Smooth muscle cell (in vitro differentiated cells): ENCODE data around the gene SUSD6. TPM values are rescaled to one million over a fixed set of nuclear protein-coding genes. Genes with fewer than 3 reads are reported as not detected.
"Not testable (repeated sequence)": the region's sequence is repeated elsewhere in the genome, so short reads cannot be mapped to it uniquely, and the experiment has no call there.

Experiments
- DNase-seq: peaks from one replicate; lab custom pipeline; 2025; ENCODE audit not compliant: unreplicated experiment; lab: John Stamatoyannopoulos, UW
- H2AFZ ChIP-seq: fragments of 200-600 bp; sonication (generic); 2 replicates; pipeline ENCODE4 v1.6.0; 2016; ENCODE audit warnings: antibody characterized with exemption, low read depth, mild to moderate bottlenecking
- H3F3A ChIP-seq: fragments of 200-600 bp; sonication (generic); 2 replicates; pipeline ENCODE4 v1.6.0; 2017; ENCODE audit warnings: antibody characterized with exemption, low read depth
- H3K27ac ChIP-seq: fragments of 200-600 bp; sonication (generic); 2 replicates; pipeline ENCODE4 v1.5.1; 2016; ENCODE audit warnings: low read depth, mild to moderate bottlenecking
- H3K27me3 ChIP-seq: fragments of 200-600 bp; sonication (generic); 2 replicates; pipeline ENCODE4 v1.6.1; 2016; ENCODE audit warnings: low read depth, mild to moderate bottlenecking
- H3K36me3 ChIP-seq: fragments of 200-600 bp; sonication (generic); 2 replicates; pipeline ENCODE4 v1.5.1; 2016; ENCODE audit warnings: low read depth
- H3K4me1 ChIP-seq: fragments of 200-600 bp; sonication (generic); 2 replicates; pipeline ENCODE4 v1.5.1; 2016; ENCODE audit warnings: low read depth
- H3K4me2 ChIP-seq: fragments of 200-600 bp; sonication (generic); 2 replicates; pipeline ENCODE4 v1.6.0; 2016; ENCODE audit warnings: mild to moderate bottlenecking
- H3K4me3 ChIP-seq: fragments of 200-600 bp; sonication (generic); 2 replicates; pipeline ENCODE4 v1.5.1; 2016; ENCODE audit warnings: mild to moderate bottlenecking
- H3K79me2 ChIP-seq: fragments of 200-600 bp; sonication (generic); 2 replicates; pipeline ENCODE4 v1.6.0; 2016; ENCODE audit warnings: low read depth, mild to moderate bottlenecking
- H3K9ac ChIP-seq: fragments of 200-600 bp; sonication (generic); 2 replicates; pipeline ENCODE4 v1.6.0; 2016; ENCODE audit warnings: low read depth
- H3K9me3 ChIP-seq: fragments of 200-600 bp; sonication (generic); replicated peaks from 2 replicates; pipeline ENCODE4 v1.5.1; 2016; ENCODE audit warnings: low read depth
- H4K20me1 ChIP-seq: fragments of 200-600 bp; sonication (generic); 2 replicates; pipeline ENCODE4 v1.6.0; 2016; ENCODE audit warnings: low read depth
- WGBS: methylation state at CpG from one replicate; pipeline ENCODE4 v1.1.7; 2016; ENCODE audit warnings: low lambda C conversion rate; 5-methylcytosine and 5-hydroxymethylcytosine counted together
- polyA plus RNA-seq: library from polyadenylated mRNA; unstranded; fragments of >200 nt; fragmentation: Nextera tagmentation; extraction: Ambion mirVana; gene quantifications from 2 replicates; pipeline ENCODE4 v1.2.1, GENCODE V29; 2016
- total RNA-seq: library from RNA; depleted of rRNA; stranded (reverse); fragments of >200 nt; gene quantifications from 2 replicates; pipeline ENCODE4 v1.2.3, GENCODE V29; 2014
- TF ChIP-seq, protein P1 (sequence below): fragments of 200-600 bp; sonication (generic); IDR thresholded peaks from 2 replicates; pipeline ENCODE4 v1.5.1; 2017; ENCODE audit warnings: borderline replicate concordance, mild to moderate bottlenecking, antibody characterized with exemption; ENCODE audit not compliant: insufficient read depth, poor library complexity, severe bottlenecking

The SUSD6 gene
- total and polyA plus RNA-seq, 2 experiments from 2014 or later, result 15.8 to 25.9 TPM

DNA sequence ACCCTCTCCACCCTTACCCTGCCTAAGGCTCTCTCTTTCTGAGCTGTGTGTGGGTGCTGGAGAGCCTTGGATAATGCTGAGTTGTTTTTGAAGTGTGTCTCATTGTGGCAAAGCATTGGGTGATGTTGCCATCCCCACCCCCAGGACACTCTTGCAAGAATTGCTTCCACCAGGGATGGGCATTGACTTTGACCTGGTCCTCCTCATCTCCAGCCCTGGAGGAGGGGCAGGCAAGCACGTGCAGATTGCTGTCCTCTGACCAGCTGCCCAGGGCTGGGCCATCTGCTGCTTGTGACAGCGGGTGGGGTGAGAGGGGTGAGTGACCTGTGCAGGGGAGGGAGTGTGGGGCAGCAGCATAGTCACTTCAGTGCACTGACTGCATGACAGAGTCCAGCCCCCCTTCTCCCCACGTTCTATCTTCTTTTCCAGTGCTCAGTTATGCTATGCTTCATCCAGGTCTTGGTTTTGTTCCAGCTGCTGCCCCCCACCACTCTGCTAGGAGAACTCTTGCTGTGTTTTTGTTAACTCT is 26.2 kb downstream of the SUSD6 start:
- H3K36me3 ChIP-seq, result no peaks in the 10 kb centered on the region
- TF ChIP-seq, protein P1, sequence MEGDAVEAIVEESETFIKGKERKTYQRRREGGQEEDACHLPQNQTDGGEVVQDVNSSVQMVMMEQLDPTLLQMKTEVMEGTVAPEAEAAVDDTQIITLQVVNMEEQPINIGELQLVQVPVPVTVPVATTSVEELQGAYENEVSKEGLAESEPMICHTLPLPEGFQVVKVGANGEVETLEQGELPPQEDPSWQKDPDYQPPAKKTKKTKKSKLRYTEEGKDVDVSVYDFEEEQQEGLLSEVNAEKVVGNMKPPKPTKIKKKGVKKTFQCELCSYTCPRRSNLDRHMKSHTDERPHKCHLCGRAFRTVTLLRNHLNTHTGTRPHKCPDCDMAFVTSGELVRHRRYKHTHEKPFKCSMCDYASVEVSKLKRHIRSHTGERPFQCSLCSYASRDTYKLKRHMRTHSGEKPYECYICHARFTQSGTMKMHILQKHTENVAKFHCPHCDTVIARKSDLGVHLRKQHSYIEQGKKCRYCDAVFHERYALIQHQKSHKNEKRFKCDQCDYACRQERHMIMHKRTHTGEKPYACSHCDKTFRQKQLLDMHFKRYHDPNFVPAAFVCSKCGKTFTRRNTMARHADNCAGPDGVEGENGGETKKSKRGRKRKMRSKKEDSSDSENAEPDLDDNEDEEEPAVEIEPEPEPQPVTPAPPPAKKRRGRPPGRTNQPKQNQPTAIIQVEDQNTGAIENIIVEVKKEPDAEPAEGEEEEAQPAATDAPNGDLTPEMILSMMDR, result no peak
- no peak overlapping the region for H3K9ac ChIP-seq
- H2AFZ ChIP-seq, result no peak overlapping the region
- H3K4me1 ChIP-seq, result peaks cover 54% of the 10 kb centered on the region
- H3K4me3 ChIP-seq, result no peak overlapping the region
- peak overlapping the region; percentile 40 for H3K4me2 ChIP-seq
- DNase-seq, result no peak
- peaks cover 72% of the 10 kb centered on the region for H4K20me1 ChIP-seq
- no peaks in the 10 kb centered on the region for H3K27me3 ChIP-seq
- WGBS, result 20% methylated on average over 3 of the region's 3 CpGs
- H3F3A ChIP-seq, result no peaks in the 10 kb centered on the region
- no peaks in the 10 kb centered on the region for H3K9me3 ChIP-seq
- peak overlapping the region; percentile 45 for H3K27ac ChIP-seq
- H3K79me2 ChIP-seq, result peaks cover 97% of the 10 kb centered on the region

DNA sequence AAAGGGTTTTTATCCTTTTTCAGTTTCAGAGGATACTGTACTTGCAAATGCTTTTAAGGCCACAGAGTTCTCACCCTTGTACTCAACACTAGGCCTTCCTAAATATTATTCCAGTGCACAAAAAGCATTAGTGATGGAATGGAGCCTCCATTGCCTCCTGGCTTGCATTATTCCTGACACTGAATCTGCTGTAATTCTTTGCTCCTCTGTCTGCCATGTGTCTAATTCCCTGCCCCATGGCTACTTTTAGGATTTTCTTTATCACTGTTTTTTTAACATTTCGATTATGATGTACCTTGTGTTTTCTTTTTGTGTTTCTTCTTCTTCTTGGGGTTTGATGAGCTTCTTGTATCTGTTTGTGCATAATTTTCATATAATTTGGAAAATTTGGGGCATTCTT is 29.5 kb downstream of the SUSD6 start:
- H3K27ac ChIP-seq, result no peak overlapping the region
- H3K4me2 ChIP-seq, result no peak overlapping the region
- H3K27me3 ChIP-seq, result no peaks in the 10 kb centered on the region
- 100% methylated on average over 1 of the region's 1 CpG for WGBS
- TF ChIP-seq, protein P1, result no peak
- H3K4me1 ChIP-seq, result peaks cover 26% of the 10 kb centered on the region
- peaks cover 54% of the 10 kb centered on the region for H4K20me1 ChIP-seq
- no peaks in the 10 kb centered on the region for H3K36me3 ChIP-seq
- no peaks in the 10 kb centered on the region for H3K9me3 ChIP-seq
- H2AFZ ChIP-seq, result no peak overlapping the region
- DNase-seq, result no peak
- H3K79me2 ChIP-seq, result peaks cover 97% of the 10 kb centered on the region
- H3K9ac ChIP-seq, result no peak overlapping the region
- no peak overlapping the region for H3K4me3 ChIP-seq
- no peaks in the 10 kb centered on the region for H3F3A ChIP-seq

DNA sequence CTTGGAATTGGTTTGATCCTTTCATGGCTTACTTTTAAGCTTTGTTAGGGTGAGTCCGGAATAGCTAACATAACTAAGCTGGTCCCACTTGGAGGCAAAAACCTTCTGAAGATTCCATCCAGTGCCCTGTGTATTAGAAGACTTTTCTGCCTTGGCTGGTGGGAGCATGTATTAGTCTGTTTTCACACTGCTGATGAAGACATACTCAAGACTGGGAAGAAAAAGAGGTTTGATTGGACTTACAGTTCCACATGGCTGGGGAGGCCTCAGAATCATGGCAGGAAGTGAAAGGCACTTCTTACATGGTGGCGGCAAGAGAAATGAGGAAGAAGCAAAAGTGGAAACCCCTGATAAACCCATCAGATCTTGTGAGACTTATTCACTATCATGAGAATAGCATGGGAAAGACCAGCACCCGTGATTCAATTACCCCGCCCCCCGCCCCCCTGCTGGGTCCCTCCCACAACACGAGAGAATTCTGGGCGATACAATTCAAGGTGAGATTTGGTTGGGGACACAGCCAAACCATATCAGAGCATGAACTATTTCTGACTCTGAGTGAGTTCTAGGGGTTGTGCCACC is 30.9 kb downstream of the SUSD6 start:
- not testable (repeated sequence) for H3K9ac ChIP-seq, H3K4me3 ChIP-seq, H3K4me2 ChIP-seq, DNase-seq, H3K36me3 ChIP-seq, H2AFZ ChIP-seq, H3K9me3 ChIP-seq, H3K27ac ChIP-seq, H3F3A ChIP-seq, H3K27me3 ChIP-seq
- Histone ChIP-seq H3K4me1 (peaks cover 21% of the 10 kb centered on the region), H3K79me2 (peaks cover 97% of the 10 kb centered on the region), H4K20me1 (peaks cover 40% of the 10 kb centered on the region)
- WGBS, result 97% methylated on average over 7 of the region's 7 CpGs

DNA sequence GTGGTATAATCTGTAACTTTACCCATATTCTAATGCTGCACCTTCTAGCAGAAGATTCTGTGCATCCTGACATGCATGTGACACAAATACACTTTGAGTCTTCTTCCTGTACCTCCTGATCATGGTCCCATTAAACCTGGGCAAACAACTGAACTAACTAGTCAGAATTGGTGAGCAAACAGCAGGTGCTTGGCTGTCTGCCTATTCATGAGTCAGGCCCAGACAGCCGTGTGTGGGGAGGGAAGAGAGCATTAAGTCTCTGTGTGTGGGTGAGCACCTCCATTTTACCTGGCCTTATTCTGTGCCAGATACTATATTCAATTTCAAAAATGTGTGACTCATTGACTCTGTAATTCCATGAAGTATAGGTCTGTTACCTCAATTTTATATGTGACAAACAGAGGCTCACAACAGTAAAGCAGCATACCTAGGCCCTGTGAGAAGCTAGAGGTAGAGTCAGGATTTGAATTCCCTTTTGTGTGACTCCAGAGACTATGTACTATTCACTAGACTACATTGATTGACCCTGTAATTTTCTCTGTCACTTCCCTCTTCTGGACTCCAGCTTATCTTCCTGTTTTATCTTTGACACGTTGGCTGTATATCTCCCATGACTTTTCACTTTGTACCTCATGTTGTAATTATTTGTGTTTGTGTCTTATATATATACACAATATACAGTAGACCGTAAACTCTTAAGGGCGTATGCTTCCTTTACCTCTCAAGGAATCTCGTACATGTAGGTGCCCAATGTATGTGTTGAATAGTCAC is 32.2 kb downstream of the SUSD6 start:
- H3K4me2 ChIP-seq, result no peak overlapping the region
- no peaks in the 10 kb centered on the region for H3K36me3 ChIP-seq
- H2AFZ ChIP-seq, result no peak overlapping the region
- no peak overlapping the region for H3K4me3 ChIP-seq
- WGBS, result 77% methylated on average over 5 of the region's 5 CpGs
- no peak overlapping the region for H3K9ac ChIP-seq
- no peak for DNase-seq
- peak overlapping the region; percentile 71 for H3K27ac ChIP-seq
- TF ChIP-seq, protein P1, result no peak
- H3K4me1 ChIP-seq, result peaks cover 12% of the 10 kb centered on the region
- peaks cover 88% of the 10 kb centered on the region for H3K79me2 ChIP-seq
- H4K20me1 ChIP-seq, result peaks cover 27% of the 10 kb centered on the region
- peaks cover 13% of the 10 kb centered on the region for H3F3A ChIP-seq
- H3K9me3 ChIP-seq, result no peaks in the 10 kb centered on the region
- no peaks in the 10 kb centered on the region for H3K27me3 ChIP-seq
